Liver (tissue), 9 donors: ENCODE data around the gene RBM3. TPM values are rescaled to one million over a fixed set of nuclear protein-coding genes. Genes with fewer than 3 reads are reported as not detected.

ENCODE experiments used
- DNase-seq: peaks from one replicate; pipeline ENCODE4 v3.0.0-alpha.2; 2017; ENCODE audit warnings: low spot score
- H3K27ac ChIP-seq, 2 donors: one replicate each; pipeline ENCODE4 v1.7.0; 2013; ENCODE audit warnings: inconsistent platforms in 2 of 2, low read length in 2 of 2, control low read depth in 1 of 2, low read depth in 1 of 2, mild to moderate bottlenecking in 1 of 2
- H3K27me3 ChIP-seq, 4 donors: one replicate each; pipeline versions ENCODE4 v1.6.1 to v1.7.0; 2013; ENCODE audit warnings: low read length in 3 of 4, inconsistent platforms in 1 of 4, mild to moderate bottlenecking in 1 of 4, moderate library complexity in 1 of 4; ENCODE audit not compliant: control insufficient read depth in 4 of 4, insufficient read depth in 4 of 4
- H3K36me3 ChIP-seq, 4 donors: one replicate each; pipeline versions ENCODE4 v1.6.1 to v1.7.0; 2013; ENCODE audit warnings: low read length in 3 of 4, mild to moderate bottlenecking in 3 of 4, low read depth in 1 of 4, moderate library complexity in 1 of 4; ENCODE audit not compliant: control insufficient read depth in 4 of 4, insufficient read depth in 3 of 4
- H3K4me1 ChIP-seq, 4 donors: one replicate each; pipeline versions ENCODE4 v1.6.1 to v1.7.0; 2013; ENCODE audit warnings: low read length in 3 of 4, mild to moderate bottlenecking in 3 of 4, moderate library complexity in 1 of 4; ENCODE audit not compliant: control insufficient read depth in 4 of 4, insufficient read depth in 4 of 4
- H3K4me3 ChIP-seq, 3 donors: one replicate each; pipeline versions ENCODE4 v1.6.1 to v1.7.0; 2013; ENCODE audit warnings: low read length in 3 of 3, control low read depth in 1 of 3, low read depth in 1 of 3, mild to moderate bottlenecking in 1 of 3
- H3K9ac ChIP-seq, 2 donors: one replicate each; pipeline ENCODE4 v1.7.0; 2013; ENCODE audit warnings: low read length in 2 of 2, mild to moderate bottlenecking in 2 of 2, moderate library complexity in 2 of 2, control low read depth in 1 of 2, low read depth in 1 of 2
- H3K9me3 ChIP-seq, 4 donors: one replicate each; pipeline versions ENCODE4 v1.6.1 to v1.7.0; 2013; ENCODE audit warnings: low read length in 3 of 4; ENCODE audit not compliant: control insufficient read depth in 4 of 4
- CTCF ChIP-seq: fragments of 150-350 bp; IDR thresholded peaks from 2 replicates; pipeline ENCODE4 v1.5.1; 2017; ENCODE audit warnings: improper control_type of control experiment, low read depth, low read length; ENCODE audit not compliant: missing input control
- EGR1 ChIP-seq, 2 donors: IDR thresholded peaks; 2 replicates each; pipeline ENCODE4 v1.6.1; 2016 to 2018; ENCODE audit warnings: antibody characterized with exemption in 2 of 2, low read depth in 2 of 2
- GABPA ChIP-seq, 2 donors: IDR thresholded peaks in 1 of 2; conservative IDR thresholded peaks in 1 of 2; 2 replicates each; pipeline ENCODE4 v1.6.1; 2016; ENCODE audit warnings: antibody characterized with exemption in 2 of 2, mild to moderate bottlenecking in 1 of 2, moderate library complexity in 1 of 2
- HNF4G ChIP-seq: IDR thresholded peaks from 2 replicates; pipeline ENCODE4 v1.6.1; 2016; ENCODE audit warnings: antibody characterized with exemption
- JUND ChIP-seq, 2 donors: IDR thresholded peaks; 2 replicates each; pipeline ENCODE4 v1.6.1; 2016; ENCODE audit warnings: antibody characterized with exemption in 2 of 2
- NR2F2 ChIP-seq: IDR thresholded peaks from 2 replicates; pipeline ENCODE4 v1.6.1; 2016; ENCODE audit warnings: antibody characterized with exemption
- RAD21 ChIP-seq, 2 donors: IDR thresholded peaks; 2 replicates each; pipeline ENCODE4 v1.6.1; 2016; ENCODE audit warnings: antibody characterized with exemption in 2 of 2, mild to moderate bottlenecking in 2 of 2
- RXRA ChIP-seq, 2 donors: IDR thresholded peaks; 2 replicates each; pipeline ENCODE4 v1.6.1; 2017 to 2018; ENCODE audit warnings: antibody characterized with exemption in 2 of 2, mild to moderate bottlenecking in 1 of 2
- YY1 ChIP-seq: IDR thresholded peaks from 2 replicates; pipeline ENCODE4 v1.6.1; 2016; ENCODE audit warnings: antibody characterized with exemption, mild to moderate bottlenecking
- ZBTB33 ChIP-seq: IDR thresholded peaks from 2 replicates; pipeline ENCODE4 v1.6.1; 2016; ENCODE audit warnings: antibody characterized with exemption
- WGBS: extraction: QIAGEN DNeasy Blood & Tissue Kit; methylation state at CpG from one replicate; pipeline ENCODE4 v1.1.7; 2013; 5-methylcytosine and 5-hydroxymethylcytosine counted together
- polyA plus RNA-seq, 2 donors: library from polyadenylated mRNA; stranded (reverse) in 1 of 2; unstranded in 1 of 2; fragments of 200-250 nt in 1 of 2; fragments of >200 nt in 1 of 2; fragmentation: Nextera tagmentation in 1 of 2; extraction: Ambion mirVana in 1 of 2; gene quantifications; one replicate each; pipeline versions ENCODE4 v1.2.1 to v1.2.3, GENCODE V29; 2013 to 2015
- total RNA-seq, 2 donors: library from RNA; depleted of rRNA; stranded (reverse); fragments of >200 nt; gene quantifications; one replicate each; pipeline ENCODE4 v1.2.3, GENCODE V29; 2014
- TF ChIP-seq, protein P1 (sequence below): IDR thresholded peaks from 2 replicates; pipeline ENCODE4 v1.6.1; 2016; ENCODE audit warnings: antibody characterized with exemption, mild to moderate bottlenecking
- TF ChIP-seq, protein P2 (sequence below): IDR thresholded peaks from 2 replicates; pipeline ENCODE4 v1.6.1; 2016; ENCODE audit warnings: antibody characterized with exemption
- TF ChIP-seq, protein P3 (sequence below): IDR thresholded peaks from 2 replicates; pipeline ENCODE4 v1.6.1; 2016; ENCODE audit warnings: antibody characterized with exemption
- donor health status: healthy.
- donor health status: healthy.
- donor health status: healthy.
- donor health status: healthy.
- donor health status: healthy.

The RBM3 gene
- total and polyA plus RNA-seq, 4 donors = 28.6 to 87.3 (median 62.1) TPM

GRCh38 chrX:48578661-48579128 is 4.4 kb downstream of the RBM3 start:
- no peak overlapping the region for H3K27ac ChIP-seq
- no peak overlapping the region for H3K9ac ChIP-seq
- H3K4me1 ChIP-seq = peaks cover 2 to 12% (median 5%) of the 10 kb centered on the region in 4 donors
- peaks cover 5 to 31% (median 22%) of the 10 kb centered on the region in 4 donors for H3K36me3 ChIP-seq
- TF ChIP-seq GABPA (IDR thresholded peaks at IDR 0.05 in 1 of 2, conservative IDR thresholded peaks at IDR 0.05 in 1 of 2) = no peak
- TF ChIP-seq RAD21 (IDR thresholded peaks at IDR 0.05) = no peak
- TF ChIP-seq RXRA (IDR thresholded peaks at IDR 0.05) = no peak
- no peak for TF ChIP-seq JUND (IDR thresholded peaks at IDR 0.05)
- TF ChIP-seq, protein P1, sequence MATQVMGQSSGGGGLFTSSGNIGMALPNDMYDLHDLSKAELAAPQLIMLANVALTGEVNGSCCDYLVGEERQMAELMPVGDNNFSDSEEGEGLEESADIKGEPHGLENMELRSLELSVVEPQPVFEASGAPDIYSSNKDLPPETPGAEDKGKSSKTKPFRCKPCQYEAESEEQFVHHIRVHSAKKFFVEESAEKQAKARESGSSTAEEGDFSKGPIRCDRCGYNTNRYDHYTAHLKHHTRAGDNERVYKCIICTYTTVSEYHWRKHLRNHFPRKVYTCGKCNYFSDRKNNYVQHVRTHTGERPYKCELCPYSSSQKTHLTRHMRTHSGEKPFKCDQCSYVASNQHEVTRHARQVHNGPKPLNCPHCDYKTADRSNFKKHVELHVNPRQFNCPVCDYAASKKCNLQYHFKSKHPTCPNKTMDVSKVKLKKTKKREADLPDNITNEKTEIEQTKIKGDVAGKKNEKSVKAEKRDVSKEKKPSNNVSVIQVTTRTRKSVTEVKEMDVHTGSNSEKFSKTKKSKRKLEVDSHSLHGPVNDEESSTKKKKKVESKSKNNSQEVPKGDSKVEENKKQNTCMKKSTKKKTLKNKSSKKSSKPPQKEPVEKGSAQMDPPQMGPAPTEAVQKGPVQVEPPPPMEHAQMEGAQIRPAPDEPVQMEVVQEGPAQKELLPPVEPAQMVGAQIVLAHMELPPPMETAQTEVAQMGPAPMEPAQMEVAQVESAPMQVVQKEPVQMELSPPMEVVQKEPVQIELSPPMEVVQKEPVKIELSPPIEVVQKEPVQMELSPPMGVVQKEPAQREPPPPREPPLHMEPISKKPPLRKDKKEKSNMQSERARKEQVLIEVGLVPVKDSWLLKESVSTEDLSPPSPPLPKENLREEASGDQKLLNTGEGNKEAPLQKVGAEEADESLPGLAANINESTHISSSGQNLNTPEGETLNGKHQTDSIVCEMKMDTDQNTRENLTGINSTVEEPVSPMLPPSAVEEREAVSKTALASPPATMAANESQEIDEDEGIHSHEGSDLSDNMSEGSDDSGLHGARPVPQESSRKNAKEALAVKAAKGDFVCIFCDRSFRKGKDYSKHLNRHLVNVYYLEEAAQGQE = no peak
- no peak for DNase-seq
- H3K9me3 ChIP-seq = no peaks in the 10 kb centered on the region
- H3K27me3 ChIP-seq = no peaks in the 10 kb centered on the region
- WGBS = 88% methylated on average over 2 of the region's 2 CpGs
- H3K4me3 ChIP-seq = no peak overlapping the region

DNA sequence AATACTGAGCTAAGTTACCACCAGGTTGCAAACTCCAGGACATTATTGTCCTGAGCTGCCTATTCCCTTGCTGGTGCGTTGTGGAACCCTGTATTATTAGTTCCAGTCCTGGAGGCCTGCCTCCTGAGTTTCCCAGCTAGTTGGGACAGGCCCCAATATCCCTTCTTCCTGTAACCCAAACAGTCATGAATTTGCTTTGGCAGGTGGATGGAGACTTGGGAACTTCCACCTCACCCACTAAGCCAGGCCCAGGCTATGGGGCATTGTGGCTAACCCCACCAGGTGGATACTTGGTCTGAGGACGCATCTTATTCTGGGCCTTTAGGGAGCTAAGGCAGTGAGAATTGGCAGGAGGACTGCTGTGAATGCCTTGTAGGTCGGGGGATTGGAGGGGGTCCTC is 5.0 kb downstream of the RBM3 start:
- Histone ChIP-seq H3K27me3 (no peaks in the 10 kb centered on the region), H3K4me3 (no peak overlapping the region), H3K9me3 (no peaks in the 10 kb centered on the region), H3K4me1 (peaks cover 2 to 10% (median 5%) of the 10 kb centered on the region in 4 donors), H3K9ac (no peak overlapping the region), H3K36me3 (peaks cover 5 to 31% (median 22%) of the 10 kb centered on the region in 4 donors), H3K27ac (no peak overlapping the region)
- no peak for TF ChIP-seq EGR1 (IDR thresholded peaks at IDR 0.05; ENCODE audit: low read depth in 2 of 2)
- TF ChIP-seq CTCF = no peak
- TF ChIP-seq, protein P2, sequence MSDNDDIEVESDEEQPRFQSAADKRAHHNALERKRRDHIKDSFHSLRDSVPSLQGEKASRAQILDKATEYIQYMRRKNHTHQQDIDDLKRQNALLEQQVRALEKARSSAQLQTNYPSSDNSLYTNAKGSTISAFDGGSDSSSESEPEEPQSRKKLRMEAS = no peak
- no peak for DNase-seq
- 94% methylated on average over 3 of the region's 3 CpGs for WGBS

DNA sequence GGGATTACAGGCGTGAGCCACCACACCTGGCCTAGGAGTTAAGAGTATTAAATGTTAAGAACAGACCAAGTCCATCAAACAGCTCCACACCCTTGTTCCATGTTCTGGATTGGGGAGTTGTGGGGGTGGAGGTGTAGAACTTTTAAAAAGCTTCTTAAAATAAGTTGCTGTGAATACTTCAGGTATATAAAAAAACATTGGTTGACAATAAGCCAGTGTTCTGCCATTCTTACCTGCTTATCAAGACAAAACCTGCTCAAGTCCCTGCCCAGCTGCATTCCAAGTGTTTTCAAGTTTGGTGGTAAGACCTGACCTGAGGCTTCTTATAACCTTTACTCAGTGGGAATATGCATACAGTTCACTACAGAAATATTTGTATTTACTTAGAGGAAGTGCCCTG is 6.4 kb downstream of the RBM3 start:
- H3K36me3 ChIP-seq = peaks cover 5 to 26% (median 20%) of the 10 kb centered on the region in 4 donors
- H3K4me3 ChIP-seq = no peak overlapping the region
- H3K9me3 ChIP-seq = no peaks in the 10 kb centered on the region
- H3K4me1 ChIP-seq = peaks cover 0 to 6% (median 4%) of the 10 kb centered on the region in 4 donors
- DNase-seq = no peak
- H3K27ac ChIP-seq = no peak overlapping the region
- WGBS = 92% methylated on average over 1 of the region's 1 CpG
- H3K9ac ChIP-seq = no peak overlapping the region
- H3K27me3 ChIP-seq = no peaks in the 10 kb centered on the region
- TF ChIP-seq YY1 (no peak), EGR1 (IDR thresholded peaks at IDR 0.05; ENCODE audit: low read depth in 2 of 2) (no peak), RXRA (IDR thresholded peaks at IDR 0.05) (no peak), HNF4G (no peak), NR2F2 (no peak), JUND (IDR thresholded peaks at IDR 0.05) (no peak), ZBTB33 (no peak)
- TF ChIP-seq, protein P1 = no peak
- TF ChIP-seq, protein P3, sequence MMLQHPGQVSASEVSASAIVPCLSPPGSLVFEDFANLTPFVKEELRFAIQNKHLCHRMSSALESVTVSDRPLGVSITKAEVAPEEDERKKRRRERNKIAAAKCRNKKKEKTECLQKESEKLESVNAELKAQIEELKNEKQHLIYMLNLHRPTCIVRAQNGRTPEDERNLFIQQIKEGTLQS = no peak
